Keratinocyte (primary cell): Measurements from ENCODE around the gene GABRB2. TPM values are rescaled to one million over a fixed set of nuclear protein-coding genes. Genes with fewer than 3 reads are reported as not detected.
"Not testable (repeated sequence)": the region's sequence is repeated elsewhere in the genome, so short reads cannot be mapped to it uniquely, and the experiment has no call there.

ENCODE experiments used
- DNase-seq: peaks from one replicate; pipeline ENCODE4 v3.0.0-alpha.2; 2011; ENCODE audit warnings: low read depth, missing footprints, low spot score
- FAIRE-seq: peaks from 2 replicates; lab custom pipeline; 2011; peaks lifted over from hg19 to GRCh38; lab: Jason Lieb, UNC
- H2AFZ ChIP-seq: 2 replicates; pipeline ENCODE4 v1.6.0; 2012; ENCODE audit warnings: low read length, control low read depth, inconsistent platforms; ENCODE audit not compliant: control insufficient read depth
- H3K27ac ChIP-seq: 2 replicates; pipeline ENCODE4 v1.5.1; 2011; ENCODE audit warnings: low read length; ENCODE audit not compliant: control insufficient read depth, insufficient read depth
- H3K27me3 ChIP-seq: 3 replicates; pipeline ENCODE4 v1.6.0; 2011; ENCODE audit warnings: low read length; ENCODE audit not compliant: control insufficient read depth, insufficient read depth; ENCODE audit errors: extremely low read depth
- H3K36me3 ChIP-seq, 2 experiments: 2 replicates in 1 of 2; 3 replicates in 1 of 2; pipeline ENCODE4 v1.5.1; 2011; ENCODE audit warnings: low read length in 2 of 2, mild to moderate bottlenecking in 1 of 2; ENCODE audit not compliant: control insufficient read depth in 2 of 2, insufficient read depth in 2 of 2; ENCODE audit errors: extremely low read depth in 1 of 2
- H3K4me1 ChIP-seq: 3 replicates; pipeline ENCODE4 v1.5.1; 2011; ENCODE audit warnings: low read length; ENCODE audit not compliant: control insufficient read depth, insufficient read depth; ENCODE audit errors: extremely low read depth
- H3K4me2 ChIP-seq: 3 replicates; pipeline ENCODE4 v1.6.0; 2011; ENCODE audit warnings: low read depth, low read length; ENCODE audit not compliant: control insufficient read depth, insufficient read depth; ENCODE audit errors: extremely low read depth
- H3K4me3 ChIP-seq, 3 experiments: fragments of 200-600 bp in 1 of 3; sonication (generic) in 1 of 3; 2 replicates in 2 of 3; 3 replicates in 1 of 3; pipeline ENCODE4 v1.5.1; 2011 to 2016; ENCODE audit warnings: low read length in 3 of 3, mild to moderate bottlenecking in 3 of 3, control low read depth in 2 of 3, inconsistent platforms in 1 of 3, low read depth in 1 of 3, mixed read lengths in 1 of 3, mixed run types in 1 of 3, moderate library complexity in 1 of 3; ENCODE audit not compliant: control insufficient read depth in 2 of 3, insufficient read depth in 2 of 3; ENCODE audit errors: extremely low read depth in 1 of 3
- H3K79me2 ChIP-seq: 2 replicates; pipeline ENCODE4 v1.6.0; 2012; ENCODE audit warnings: low read length; ENCODE audit not compliant: control insufficient read depth, insufficient read depth
- H3K9ac ChIP-seq: 3 replicates; pipeline ENCODE4 v1.6.0; 2011; ENCODE audit warnings: low read length; ENCODE audit not compliant: control insufficient read depth, insufficient read depth; ENCODE audit errors: extremely low read depth
- H3K9me1 ChIP-seq: 3 replicates; pipeline ENCODE4 v1.6.0; 2011; ENCODE audit warnings: low read length; ENCODE audit not compliant: control insufficient read depth, insufficient read depth; ENCODE audit errors: extremely low read depth
- H3K9me3 ChIP-seq: 2 replicates; pipeline ENCODE4 v1.5.1; 2012; ENCODE audit warnings: low read depth, low read length; ENCODE audit not compliant: control insufficient read depth
- H4K20me1 ChIP-seq: 3 replicates; pipeline ENCODE4 v1.6.0; 2011; ENCODE audit warnings: low read length; ENCODE audit not compliant: control insufficient read depth, insufficient read depth; ENCODE audit errors: extremely low read depth
- CTCF ChIP-seq, 3 experiments: IDR thresholded peaks in 1 of 3; conservative IDR thresholded peaks in 1 of 3; optimal IDR thresholded peaks in 1 of 3; 2 replicates in 2 of 3; 3 replicates in 1 of 3; pipeline versions ENCODE3 to v1.5.1; 2011; ENCODE audit warnings: low read length in 3 of 3, mild to moderate bottlenecking in 3 of 3, moderate library complexity in 2 of 3, control low read depth in 1 of 3, inconsistent platforms in 1 of 3; ENCODE audit not compliant: insufficient read depth in 2 of 3; ENCODE audit errors: extremely low read depth in 1 of 3
- EZH2 ChIP-seq: IDR thresholded peaks from one replicate; pipeline ENCODE4 v1.6.1; 2012; ENCODE audit warnings: inconsistent platforms, mild to moderate bottlenecking, low read length, moderate library complexity
- dilution Hi-C: fragments of 300-500 bp; cut with MboI; formaldehyde crosslinking; loops from one replicate; pipeline ENCODE4 v1.7.0; 2020; ENCODE audit warnings: low sequenced_read_pairs; ENCODE audit not compliant: extremely low pct_ligation_motif_present
- polyA plus RNA-seq, 5 experiments: library from polyadenylated mRNA; depleted of rRNA in 3 of 5; stranded (reverse) in 3 of 5; stranded (forward) in 1 of 5; unstranded in 1 of 5; fragments of >200 nt; gene quantifications; 1 replicate in 1 of 5; 2 replicates in 3 of 5; 3 replicates in 1 of 5; pipeline versions ENCODE4 v1.2.1 to v1.2.3, GENCODE V29; 2011 to 2012; ENCODE audit warnings: missing spikeins in 2 of 5, low read depth in 1 of 5, low replicate concordance in 1 of 5

Gene GABRB2
- polyA plus RNA-seq, 1 donor (not counting 4 experiments of a cell fraction or from before 2014, with no cell fraction given), result not detected

- Histone ChIP-seq H3K27ac (no peak overlapping the region), H2AFZ (no peak overlapping the region), H3K36me3 (no peaks in the 10 kb centered on the region), H3K27me3 (no peaks in the 10 kb centered on the region), H3K9me1 (no peaks in the 10 kb centered on the region), H4K20me1 (no peaks in the 10 kb centered on the region), H3K79me2 (no peaks in the 10 kb centered on the region), H3K4me1 (no peaks in the 10 kb centered on the region), H3K4me2 (no peak overlapping the region), H3K4me3 (no peak overlapping the region), H3K9me3 (no peaks in the 10 kb centered on the region), H3K9ac (no peak overlapping the region)
- TF ChIP-seq EZH2 (no peak), CTCF (optimal IDR thresholded peaks at IDR 0.05 in 1 of 3, IDR thresholded peaks at IDR 0.05 in 1 of 3, conservative IDR thresholded peaks at IDR 0.05 in 1 of 3; ENCODE audit: extremely low read depth in 1 of 3, insufficient read depth in 2 of 3, low read length in 3 of 3) (no peak)
- DNase-seq (no peak), FAIRE-seq (no peak)
- dilution Hi-C loops, result no loop called here
These were observed 32.6 kb downstream of the GABRB2 start for GRCh38 chr5:161513942-161514341.

GRCh38 chr5:161507591-161507990, 38.9 kb downstream of the GABRB2 start:
- dilution Hi-C loops, result no loop called here
- H2AFZ ChIP-seq, result no peak overlapping the region
- no peak for DNase-seq

GRCh38 chr5:161505160-161505559, 41.4 kb downstream of the GABRB2 start:
- H3K4me2 ChIP-seq, DNase-seq, H3K27me3 ChIP-seq, FAIRE-seq, H3K4me3 ChIP-seq, H3K9ac ChIP-seq, dilution Hi-C loops, H3K4me1 ChIP-seq, H3K36me3 ChIP-seq, H3K9me1 ChIP-seq, H3K27ac ChIP-seq, H3K9me3 ChIP-seq, H2AFZ ChIP-seq, H3K79me2 ChIP-seq, H4K20me1 ChIP-seq: not testable (repeated sequence)

More at GRCh38 chr5:161507591-161507990, 38.9 kb downstream of the GABRB2 start:
- H3K79me2 ChIP-seq, result no peaks in the 10 kb centered on the region
- H3K27ac ChIP-seq, result no peak overlapping the region
- no peak overlapping the region for H3K4me3 ChIP-seq
- H3K36me3 ChIP-seq, result no peaks in the 10 kb centered on the region
- H3K9me3 ChIP-seq, result no peaks in the 10 kb centered on the region
- H3K4me2 ChIP-seq, result no peak overlapping the region
- no peaks in the 10 kb centered on the region for H3K9me1 ChIP-seq
- no peaks in the 10 kb centered on the region for H3K4me1 ChIP-seq
- H3K27me3 ChIP-seq, result no peaks in the 10 kb centered on the region
- H3K9ac ChIP-seq, result no peak overlapping the region
- FAIRE-seq, result no peak
- no peaks in the 10 kb centered on the region for H4K20me1 ChIP-seq
- TF ChIP-seq CTCF (optimal IDR thresholded peaks at IDR 0.05 in 1 of 3, IDR thresholded peaks at IDR 0.05 in 1 of 3, conservative IDR thresholded peaks at IDR 0.05 in 1 of 3; ENCODE audit: extremely low read depth in 1 of 3, insufficient read depth in 2 of 3, low read length in 3 of 3) (no peak), EZH2 (no peak)
